CD4-positive, alpha-beta memory T cell (primary cell): ENCODE measurements around the gene GRID1. TPM values are rescaled to one million over a fixed set of nuclear protein-coding genes. Genes with fewer than 3 reads are reported as not detected.

Experiments used
- CTCF ChIA-PET: fragments of 350-600 bp; sonication (Branson Sonifier 250); formaldehyde crosslinking; loops from one replicate; lab custom pipeline; 2021; ENCODE audit warnings: inconsistent platforms; ENCODE audit not compliant: partially characterized antibody; lab: Charles Lee
- POLR2A ChIA-PET: fragments of 350-600 bp; sonication (Branson Sonifier 250); formaldehyde crosslinking; loops from one replicate; lab custom pipeline; 2021; ENCODE audit not compliant: partially characterized antibody; lab: Charles Lee
- DNase-seq, 5 donors: peaks; one replicate each; pipeline versions ENCODE4 v3.0.0 to v3.0.0-alpha.2; 2020 to 2022; ENCODE audit warnings: mixed read lengths in 1 of 5
- H3K27ac ChIP-seq: one replicate; pipeline ENCODE4 v1.7.0; 2013; ENCODE audit warnings: low read depth, low read length
- H3K27me3 ChIP-seq: 2 replicates; pipeline ENCODE4 v1.7.0; 2013; ENCODE audit warnings: mild to moderate bottlenecking, low read length, moderate library complexity; ENCODE audit not compliant: insufficient read depth
- H3K36me3 ChIP-seq: 2 replicates; pipeline ENCODE4 v1.7.0; 2013; ENCODE audit warnings: mild to moderate bottlenecking, low read length, moderate library complexity; ENCODE audit not compliant: insufficient read depth
- H3K4me1 ChIP-seq: 2 replicates; pipeline ENCODE4 v1.7.0; 2013; ENCODE audit warnings: mild to moderate bottlenecking, low read length, moderate library complexity; ENCODE audit not compliant: insufficient read depth
- H3K4me3 ChIP-seq, 2 donors: one replicate each; pipeline ENCODE4 v1.7.0; 2013; ENCODE audit warnings: low read length in 2 of 2, mild to moderate bottlenecking in 1 of 2
- H3K9me3 ChIP-seq, 2 donors: one replicate each; pipeline ENCODE4 v1.7.0; 2013; ENCODE audit warnings: low read length in 2 of 2, control low read depth in 1 of 2; ENCODE audit not compliant: control insufficient read depth in 1 of 2
- H3K27ac Mint-ChIP-seq, 7 donors: one replicate each; pipeline ENCODE4 v1.8.0; 2020 to 2021; ENCODE audit warnings: mixed read lengths in 7 of 7, mild to moderate bottlenecking in 6 of 7, inconsistent platforms in 3 of 7, moderate library complexity in 3 of 7
- H3K27me3 Mint-ChIP-seq, 2 donors: one replicate each; pipeline ENCODE4 v1.8.0; 2020 to 2021; ENCODE audit warnings: mixed read lengths in 2 of 2
- H3K36me3 Mint-ChIP-seq, 2 donors: one replicate each; pipeline ENCODE4 v1.8.0; 2020 to 2021; ENCODE audit warnings: mixed read lengths in 2 of 2, inconsistent platforms in 1 of 2, mild to moderate bottlenecking in 1 of 2
- H3K4me1 Mint-ChIP-seq, 4 donors: one replicate each; pipeline ENCODE4 v1.8.0; 2020 to 2021; ENCODE audit warnings: mixed read lengths in 4 of 4, mild to moderate bottlenecking in 1 of 4
- H3K4me3 Mint-ChIP-seq, 8 donors: one replicate each; pipeline ENCODE4 v1.8.0; 2020 to 2021; ENCODE audit warnings: mixed read lengths in 8 of 8, mild to moderate bottlenecking in 7 of 8, moderate library complexity in 6 of 8, inconsistent platforms in 3 of 8
- H3K9me3 Mint-ChIP-seq, 8 donors: one replicate each; pipeline ENCODE4 v1.8.0; 2020 to 2021; ENCODE audit warnings: mixed read lengths in 8 of 8, mild to moderate bottlenecking in 5 of 8, inconsistent platforms in 3 of 8, moderate library complexity in 1 of 8
- intact Hi-C: fragments of 100-400 bp; cut with micrococcal nuclease; formaldehyde crosslinking; loops from one replicate; pipeline ENCODE4 v1.15.1; 2023
- polyA plus RNA-seq, 2 donors: library from polyadenylated mRNA; unstranded; fragments of 300-500 nt; fragmentation: Illumina TruSeq; gene quantifications; one replicate each; pipeline ENCODE4 v1.2.3, GENCODE V29; 2021
- total RNA-seq, 2 experiments: library from RNA; stranded (reverse); gene quantifications; one replicate each; pipeline ENCODE4 v1.2.3, GENCODE V29; 2021

The GRID1 gene
- total and polyA plus RNA-seq, 4 experiments from 2014 or later: not detected

DNA sequence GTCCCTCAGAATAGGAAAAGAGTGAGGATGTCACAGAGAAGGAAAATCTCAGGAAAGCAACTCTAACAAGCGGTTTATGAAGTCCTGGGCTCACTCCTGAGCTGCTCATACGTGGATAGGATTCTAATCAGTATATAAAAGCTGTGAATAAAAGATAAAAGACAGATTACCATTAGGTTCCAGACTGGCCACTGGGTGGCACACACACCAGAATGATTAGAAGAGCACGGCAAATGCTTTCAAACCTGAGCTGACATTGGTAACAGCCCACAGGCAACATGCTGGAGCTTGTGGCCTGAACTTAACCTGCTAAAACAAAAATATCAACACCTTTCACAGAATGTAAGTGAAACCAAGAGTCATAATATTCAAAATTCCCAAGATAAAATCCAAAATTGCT lies 370.8 kb downstream of the GRID1 start:
- H3K4me1 ChIP-seq: no peaks in the 10 kb centered on the region
- Mint-ChIP-seq H3K27ac (no peak overlapping the region), H3K36me3 (no peaks in the 10 kb centered on the region), H3K4me1 (no peaks in the 10 kb centered on the region), H3K9me3 (no peaks in the 10 kb centered on the region), H3K4me3 (no peak overlapping the region), H3K27me3 (peaks cover 1 to 4% of the 10 kb centered on the region in 2 donors)
- no peak overlapping the region for H3K27ac ChIP-seq
- H3K4me3 ChIP-seq: no peak overlapping the region
- CTCF ChIA-PET: interaction anchor here (0.7 to 1.6 kb wide), 2 partner anchors 383 to 449 kb away, joined by 3 to 6 read pairs; no protein-coding TSS in a partner anchor
- intact Hi-C loops: loop anchor here (5.0 to 10.0 kb wide), 2 partner anchors 142 to 379 kb away; no protein-coding TSS in a partner anchor
- H3K9me3 ChIP-seq: no peaks in the 10 kb centered on the region
- peak in 1 of 5 donors; percentile 11 for DNase-seq
- POLR2A ChIA-PET: no interaction called here
- H3K36me3 ChIP-seq: no peaks in the 10 kb centered on the region
- no peaks in the 10 kb centered on the region for H3K27me3 ChIP-seq

DNA sequence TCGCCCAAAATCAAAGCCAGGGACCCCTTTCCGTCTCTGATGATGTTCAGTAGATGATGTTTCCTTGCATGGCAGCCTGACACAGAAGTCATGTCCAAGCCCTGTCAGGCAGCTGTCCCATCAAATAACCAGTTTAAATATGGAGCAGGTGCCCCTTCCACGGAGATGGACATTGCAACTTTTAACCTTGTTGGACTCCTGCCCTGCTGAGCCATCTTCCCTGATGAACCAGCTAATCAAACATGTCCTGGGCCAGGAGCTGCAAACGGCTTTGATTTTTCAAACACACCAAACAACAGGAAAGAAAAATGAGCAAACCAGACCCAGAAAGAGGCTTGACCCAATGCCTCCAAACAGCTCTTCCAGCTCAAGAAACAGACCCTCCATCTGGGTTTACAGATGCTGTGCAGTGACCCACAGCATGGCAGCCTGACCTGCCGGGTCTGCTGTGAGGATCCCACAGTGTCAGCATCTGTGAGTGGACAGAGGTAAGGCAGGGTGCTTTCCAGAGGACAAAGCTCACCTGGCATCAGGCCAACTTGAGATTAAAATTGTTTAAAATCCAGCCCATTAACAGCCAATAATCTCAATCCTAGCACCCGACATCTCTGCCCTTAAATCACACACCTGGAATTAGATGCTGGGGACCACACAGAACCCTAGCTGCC lies 372.6 kb downstream of the GRID1 start:
- Histone ChIP-seq H3K9me3 (no peaks in the 10 kb centered on the region), H3K4me1 (no peaks in the 10 kb centered on the region), H3K36me3 (no peaks in the 10 kb centered on the region), H3K27ac (no peak overlapping the region), H3K4me3 (no peak overlapping the region), H3K27me3 (no peaks in the 10 kb centered on the region)
- no peak for DNase-seq
- CTCF ChIA-PET: interaction anchor here (0.9 kb wide), 1 partner anchor 9 kb away, joined by 3 read pairs; no protein-coding TSS in a partner anchor
- intact Hi-C loops: loop anchor here (10.0 kb wide), 1 partner anchor 381 kb away; no protein-coding TSS in a partner anchor
- H3K4me1 Mint-ChIP-seq: no peaks in the 10 kb centered on the region
- H3K4me3 Mint-ChIP-seq: no peak overlapping the region
- no peaks in the 10 kb centered on the region for H3K36me3 Mint-ChIP-seq
- H3K9me3 Mint-ChIP-seq: no peaks in the 10 kb centered on the region
- H3K27me3 Mint-ChIP-seq: peaks cover 1 to 2% of the 10 kb centered on the region in 2 donors
- POLR2A ChIA-PET: no interaction called here
- H3K27ac Mint-ChIP-seq: no peak overlapping the region

DNA sequence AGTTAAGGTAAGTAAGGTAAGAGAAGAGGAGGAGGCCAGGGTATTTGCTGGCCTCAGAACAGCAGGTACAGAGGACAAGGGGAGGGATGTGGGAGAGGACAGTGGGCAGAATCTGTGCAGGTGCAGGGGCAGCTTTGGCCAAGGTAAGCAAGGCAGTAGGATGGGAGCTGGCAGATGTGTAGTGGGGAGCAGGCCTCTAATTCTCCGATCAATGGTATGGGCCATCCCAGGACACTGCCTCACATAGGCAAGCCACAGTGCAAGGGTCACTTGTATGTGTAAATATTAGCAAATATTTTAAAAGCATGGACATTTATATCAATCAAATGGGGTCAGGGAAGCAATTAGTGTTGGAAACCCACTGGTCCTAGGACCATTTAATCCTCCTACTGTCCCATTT lies 373.5 kb downstream of the GRID1 start:
- Histone ChIP-seq H3K9me3 (no peaks in the 10 kb centered on the region), H3K27me3 (no peaks in the 10 kb centered on the region), H3K4me3 (no peak overlapping the region), H3K4me1 (no peaks in the 10 kb centered on the region), H3K36me3 (no peaks in the 10 kb centered on the region), H3K27ac (no peak overlapping the region)
- POLR2A ChIA-PET: no interaction called here
- H3K9me3 Mint-ChIP-seq: no peaks in the 10 kb centered on the region
- intact Hi-C loops: loop anchor here (10.0 kb wide), 1 partner anchor 382 kb away; no protein-coding TSS in a partner anchor
- CTCF ChIA-PET: no interaction called here
- no peak for DNase-seq
- no peak overlapping the region for H3K27ac Mint-ChIP-seq
- no peak overlapping the region for H3K4me3 Mint-ChIP-seq
- H3K36me3 Mint-ChIP-seq: no peaks in the 10 kb centered on the region
- no peaks in the 10 kb centered on the region for H3K4me1 Mint-ChIP-seq
- peaks cover 4 to 5% of the 10 kb centered on the region in 2 donors for H3K27me3 Mint-ChIP-seq

DNA sequence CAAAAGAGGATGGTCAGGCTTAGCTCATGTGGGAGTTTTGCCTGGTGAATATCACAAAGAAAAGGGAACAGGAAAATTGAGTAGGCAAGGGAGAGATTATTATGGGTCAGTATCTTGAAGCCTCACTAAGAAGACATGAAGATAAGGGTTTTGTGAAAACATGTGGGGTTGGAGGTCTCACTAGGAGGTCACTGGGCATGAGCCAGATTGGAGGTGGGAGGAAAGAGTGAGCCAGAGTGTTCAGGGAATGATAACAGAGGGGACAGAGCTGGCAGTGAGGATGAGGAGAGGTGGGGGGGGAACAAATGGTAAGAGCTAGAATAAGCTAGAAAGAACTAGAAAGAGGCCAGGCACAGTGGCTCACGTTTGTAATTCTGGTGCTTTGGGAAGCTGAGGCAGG lies 374.3 kb downstream of the GRID1 start:
- H3K4me3 Mint-ChIP-seq: no peak overlapping the region
- ChIA-PET CTCF (no interaction called here), POLR2A (no interaction called here)
- H3K36me3 Mint-ChIP-seq: no peaks in the 10 kb centered on the region
- intact Hi-C loops: loop anchor here (10.0 kb wide), 1 partner anchor 382 kb away; no protein-coding TSS in a partner anchor
- DNase-seq: no peak
- no peaks in the 10 kb centered on the region for H3K9me3 Mint-ChIP-seq
- no peak overlapping the region for H3K27ac Mint-ChIP-seq
- Histone ChIP-seq H3K27ac (no peak overlapping the region), H3K27me3 (no peaks in the 10 kb centered on the region), H3K4me3 (no peak overlapping the region), H3K4me1 (no peaks in the 10 kb centered on the region), H3K36me3 (no peaks in the 10 kb centered on the region), H3K9me3 (no peaks in the 10 kb centered on the region)
- H3K27me3 Mint-ChIP-seq: peaks cover 4 to 8% of the 10 kb centered on the region in 2 donors
- no peaks in the 10 kb centered on the region for H3K4me1 Mint-ChIP-seq

DNA sequence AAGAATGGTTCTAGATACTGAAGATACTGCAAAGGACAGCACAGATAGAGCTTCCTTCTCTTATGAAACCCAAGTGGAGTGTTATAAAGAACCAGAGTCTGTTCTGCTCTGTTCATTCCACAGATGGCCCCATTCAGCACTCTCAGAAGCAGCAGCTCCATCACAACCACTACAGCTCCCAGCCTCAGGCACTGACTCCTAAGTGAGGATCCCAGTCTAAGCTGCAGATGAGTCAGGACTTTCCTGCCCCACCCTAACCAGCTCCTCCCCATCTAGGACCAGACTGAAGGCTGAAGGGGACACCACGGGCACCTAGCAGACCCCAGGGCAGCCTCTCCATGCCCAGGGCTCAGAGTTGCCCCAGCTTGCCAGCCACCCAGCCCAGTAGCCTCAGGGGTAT lies 379.8 kb downstream of the GRID1 start:
- DNase-seq: no peak
- Mint-ChIP-seq H3K27me3 (peaks cover 4 to 10% of the 10 kb centered on the region in 2 donors), H3K4me1 (no peaks in the 10 kb centered on the region), H3K27ac (no peak overlapping the region), H3K36me3 (no peaks in the 10 kb centered on the region), H3K4me3 (no peak overlapping the region), H3K9me3 (no peaks in the 10 kb centered on the region)
- ChIA-PET POLR2A (no interaction called here), CTCF (no interaction called here)
- intact Hi-C loops: no loop called here
- no peak overlapping the region for H3K4me3 ChIP-seq
- no peaks in the 10 kb centered on the region for H3K4me1 ChIP-seq
- H3K9me3 ChIP-seq: no peaks in the 10 kb centered on the region
- no peaks in the 10 kb centered on the region for H3K27me3 ChIP-seq
- no peaks in the 10 kb centered on the region for H3K36me3 ChIP-seq
- H3K27ac ChIP-seq: no peak overlapping the region

DNA sequence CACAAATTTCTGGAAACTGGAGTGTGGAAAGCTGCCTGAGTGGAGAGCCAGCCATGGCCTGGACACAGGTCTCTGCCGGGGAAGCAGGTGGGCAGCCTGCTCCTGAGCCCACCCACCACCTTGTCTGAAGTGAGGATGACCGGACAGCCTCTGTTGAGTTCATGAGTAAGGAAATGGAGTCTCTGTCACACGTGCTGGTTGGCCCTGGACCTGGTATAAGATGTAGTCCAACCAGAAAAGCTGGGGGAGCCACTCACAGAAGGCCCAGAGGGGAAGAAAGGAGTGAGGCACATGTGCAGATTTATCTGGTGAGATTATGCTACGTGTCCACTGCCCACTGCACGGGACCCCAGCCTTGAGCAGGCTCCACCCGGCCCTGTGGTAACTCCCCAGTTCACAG lies 383.5 kb downstream of the GRID1 start:
- Histone ChIP-seq H3K9me3 (no peaks in the 10 kb centered on the region), H3K4me3 (no peak overlapping the region), H3K4me1 (no peaks in the 10 kb centered on the region), H3K27ac (no peak overlapping the region), H3K36me3 (no peaks in the 10 kb centered on the region), H3K27me3 (no peaks in the 10 kb centered on the region)
- H3K9me3 Mint-ChIP-seq: no peaks in the 10 kb centered on the region
- no peak overlapping the region for H3K27ac Mint-ChIP-seq
- POLR2A ChIA-PET: no interaction called here
- H3K36me3 Mint-ChIP-seq: no peaks in the 10 kb centered on the region
- DNase-seq: no peak
- CTCF ChIA-PET: no interaction called here
- H3K4me3 Mint-ChIP-seq: no peak overlapping the region
- intact Hi-C loops: no loop called here
- no peaks in the 10 kb centered on the region for H3K4me1 Mint-ChIP-seq
- H3K27me3 Mint-ChIP-seq: peaks cover 1 to 7% of the 10 kb centered on the region in 2 donors

DNA sequence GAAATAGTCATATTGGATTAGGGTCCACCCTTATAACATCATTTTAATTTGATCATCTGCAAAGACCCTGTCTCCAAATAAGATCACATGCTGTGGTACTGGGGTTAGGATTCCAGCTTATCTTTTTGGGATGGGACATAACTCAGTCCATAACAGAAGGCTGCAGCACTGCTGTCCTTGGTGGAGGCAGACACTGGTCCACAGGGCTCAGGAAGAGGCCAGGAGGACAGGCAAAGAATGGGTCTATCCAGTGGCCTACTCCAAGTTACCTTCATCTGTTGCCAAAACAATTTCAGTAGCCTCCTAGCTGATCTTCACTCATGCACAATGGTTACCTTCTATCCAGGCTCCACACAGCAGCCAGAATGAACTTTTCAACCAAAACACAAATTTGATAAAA lies 387.0 kb downstream of the GRID1 start:
- Histone ChIP-seq H3K9me3 (no peaks in the 10 kb centered on the region), H3K36me3 (no peaks in the 10 kb centered on the region), H3K27me3 (no peaks in the 10 kb centered on the region), H3K27ac (no peak overlapping the region), H3K4me1 (no peaks in the 10 kb centered on the region), H3K4me3 (no peak overlapping the region)
- no peak overlapping the region for H3K4me3 Mint-ChIP-seq
- no peak overlapping the region for H3K27ac Mint-ChIP-seq
- ChIA-PET CTCF (no interaction called here), POLR2A (no interaction called here)
- H3K9me3 Mint-ChIP-seq: no peaks in the 10 kb centered on the region
- H3K4me1 Mint-ChIP-seq: no peaks in the 10 kb centered on the region
- no peak for DNase-seq
- no peaks in the 10 kb centered on the region for H3K36me3 Mint-ChIP-seq
- H3K27me3 Mint-ChIP-seq: peaks cover 1 to 6% of the 10 kb centered on the region in 2 donors
- intact Hi-C loops: no loop called here
